Renal cortical epithelial cell (primary cell): Measurements from ENCODE around the gene VASP. TPM values are rescaled to one million over a fixed set of nuclear protein-coding genes. Genes with fewer than 3 reads are reported as not detected.
"Not testable (repeated sequence)": the region's sequence is repeated elsewhere in the genome, so short reads cannot be mapped to it uniquely, and the experiment has no call there.

Experiments
- DNase-seq: peaks from one replicate; pipeline ENCODE4 v3.0.0-alpha.2; 2011; ENCODE audit warnings: low read depth
- total RNA-seq: library from RNA; depleted of rRNA; stranded (reverse); fragments of >200 nt; gene quantifications from 2 replicates; pipeline ENCODE4 v1.2.3, GENCODE V29; 2014

Gene VASP
- total RNA-seq, 1 donor from 2014 or later, result 66.0 TPM

GRCh38 chr19:45496349-45496953, 10.8 kb upstream of the VASP start:
- no peak for DNase-seq

- DNase-seq, result no peak
These were observed 9.5 kb upstream of the VASP start for GRCh38 chr19:45497791-45498190.

- DNase-seq, result no peak
These were observed 8.7 kb upstream of the VASP start, which contains the start of gene PPM1N for GRCh38 chr19:45498411-45499195. TSS of gene PPM1N (plus strand) at chr19:45498443. CDS start at chr19:45498473, 30 bp downstream.

GRCh38 chr19:45499196-45500180, 7.8 kb upstream of the VASP start:
- DNase-seq, result peak; percentile 43

GRCh38 chr19:45500918-45501729, 6.2 kb upstream of the VASP start:
- DNase-seq, result no peak

GRCh38 chr19:45501730-45502014, 5.6 kb upstream of the VASP start:
- no peak for DNase-seq

- no peak for DNase-seq
These were observed 5.2 kb upstream of the VASP start for GRCh38 chr19:45502111-45502510.

- DNase-seq, result no peak
These were observed 3.4 kb upstream of the VASP start for GRCh38 chr19:45503909-45504308.

- DNase-seq, result no peak
These were observed 1.9 kb upstream of the VASP start for GRCh38 chr19:45505151-45505995.

GRCh38 chr19:45505996-45506245, 1.4 kb upstream of the VASP start:
- DNase-seq, result no peak

- peak; percentile 75 for DNase-seq
These were observed 862 bp upstream of the VASP start for GRCh38 chr19:45506246-45506988.

GRCh38 chr19:45507872-45508416, 665 bp downstream of the VASP start:
- no peak for DNase-seq

GRCh38 chr19:45508417-45508860, 1.2 kb downstream of the VASP start:
- DNase-seq, result no peak

- DNase-seq, result peak; percentile 21
These were observed 1.8 kb downstream of the VASP start for GRCh38 chr19:45508861-45509691.

GRCh38 chr19:45509692-45510015, 2.4 kb downstream of the VASP start:
- DNase-seq, result no peak

- DNase-seq, result not testable (repeated sequence)
These were observed 3.1 kb downstream of the VASP start for GRCh38 chr19:45510352-45510751.

GRCh38 chr19:45511074-45511473, 3.8 kb downstream of the VASP start:
- no peak for DNase-seq

- no peak for DNase-seq
These were observed 5.7 kb downstream of the VASP start for GRCh38 chr19:45512881-45513483.
